Muscle of leg (tissue), 11 donors: ENCODE measurements around the gene CALHM3. TPM values are rescaled to one million over a fixed set of nuclear protein-coding genes. Genes with fewer than 3 reads are reported as not detected.
"Not testable (repeated sequence)": the region's sequence is repeated elsewhere in the genome, so short reads cannot be mapped to it uniquely, and the experiment has no call there.

ENCODE experiments used
- DNase-seq: peaks from one replicate; pipeline ENCODE4 v3.0.0; 2013
- H3K27ac ChIP-seq: one replicate; pipeline ENCODE4 v1.5.1; 2013; ENCODE audit warnings: mild to moderate bottlenecking, low read length, control low read depth
- H3K27me3 ChIP-seq: one replicate; pipeline ENCODE4 v1.6.1; 2013; ENCODE audit warnings: low read length; ENCODE audit not compliant: control insufficient read depth, insufficient read depth
- H3K36me3 ChIP-seq: one replicate; pipeline ENCODE4 v1.6.1; 2013; ENCODE audit warnings: low read length; ENCODE audit not compliant: control insufficient read depth, insufficient read depth
- H3K4me1 ChIP-seq: one replicate; pipeline ENCODE4 v1.6.1; 2013; ENCODE audit warnings: low read length; ENCODE audit not compliant: control insufficient read depth, insufficient read depth
- H3K4me3 ChIP-seq: one replicate; pipeline ENCODE4 v1.5.1; 2013; ENCODE audit warnings: low read length, control low read depth
- H3K9me3 ChIP-seq: replicated peaks from 2 replicates; pipeline ENCODE4 v1.6.1; 2013; ENCODE audit warnings: low read depth, low read length; ENCODE audit not compliant: control insufficient read depth
- WGBS: methylation state at CpG from one replicate; pipeline ENCODE4 v1.1.5; 2013; ENCODE audit warnings: missing lambda C conversion rate; ENCODE audit not compliant: insufficient coverage; 5-methylcytosine and 5-hydroxymethylcytosine counted together
- polyA plus RNA-seq, 8 donors: library from polyadenylated mRNA; unstranded; fragments of 120-200 nt; gene quantifications; one replicate each; pipeline versions ENCODE4 v1.2.1 to v1.2.3, GENCODE V29; 2013; ENCODE audit warnings: inconsistent platforms in 1 of 8, low replicate concordance in 1 of 8; ENCODE audit not compliant: insufficient read length in 8 of 8, insufficient read depth in 1 of 8
- total RNA-seq: library from RNA; stranded (reverse); fragments of 120-200 nt; gene quantifications from one replicate; pipeline ENCODE4 v1.2.4, GENCODE V29; 2013

CALHM3 gene
- total and polyA plus RNA-seq, 9 donors = 0.13 TPM; not detected in 8

DNA sequence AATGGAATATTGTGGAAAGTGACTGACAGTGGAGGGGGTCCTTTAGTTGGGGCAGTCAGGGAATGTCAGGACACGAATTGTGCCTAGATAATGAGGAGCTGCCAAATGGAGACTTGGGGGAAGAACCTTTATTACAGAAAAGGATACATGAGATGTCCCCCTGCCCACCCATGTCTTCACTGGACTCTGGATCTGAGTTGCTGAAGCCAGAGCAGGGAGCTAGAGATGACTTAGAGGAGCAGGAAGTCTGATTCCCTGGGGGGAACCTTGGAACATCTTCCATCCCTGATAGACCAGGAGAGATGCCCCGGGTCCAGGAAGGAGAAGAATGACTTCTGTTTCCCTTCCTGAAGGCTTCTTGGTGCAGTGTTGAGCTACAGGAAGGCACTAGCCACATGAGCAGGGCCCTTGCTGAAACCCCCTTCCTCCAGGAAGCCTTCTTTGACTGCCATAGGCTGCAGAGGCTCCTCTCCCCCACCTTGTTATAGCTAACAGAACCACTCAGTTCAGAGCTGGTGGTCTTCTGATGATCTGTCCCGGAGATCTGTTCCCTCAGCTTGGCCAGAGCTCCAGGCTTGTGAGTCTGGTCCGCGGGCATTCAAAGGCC, 13.7 kb upstream of the CALHM3 start:
- Histone ChIP-seq H3K36me3 (no peaks in the 10 kb centered on the region), H3K27ac (peak overlapping the region; percentile 65), H3K27me3 (peaks cover 30% of the 10 kb centered on the region), H3K9me3 (no peaks in the 10 kb centered on the region), H3K4me1 (peaks cover 38% of the 10 kb centered on the region), H3K4me3 (no peak overlapping the region)
- DNase-seq = peak; percentile 36
- WGBS = 48% methylated on average over 4 of the region's 5 CpGs

DNA sequence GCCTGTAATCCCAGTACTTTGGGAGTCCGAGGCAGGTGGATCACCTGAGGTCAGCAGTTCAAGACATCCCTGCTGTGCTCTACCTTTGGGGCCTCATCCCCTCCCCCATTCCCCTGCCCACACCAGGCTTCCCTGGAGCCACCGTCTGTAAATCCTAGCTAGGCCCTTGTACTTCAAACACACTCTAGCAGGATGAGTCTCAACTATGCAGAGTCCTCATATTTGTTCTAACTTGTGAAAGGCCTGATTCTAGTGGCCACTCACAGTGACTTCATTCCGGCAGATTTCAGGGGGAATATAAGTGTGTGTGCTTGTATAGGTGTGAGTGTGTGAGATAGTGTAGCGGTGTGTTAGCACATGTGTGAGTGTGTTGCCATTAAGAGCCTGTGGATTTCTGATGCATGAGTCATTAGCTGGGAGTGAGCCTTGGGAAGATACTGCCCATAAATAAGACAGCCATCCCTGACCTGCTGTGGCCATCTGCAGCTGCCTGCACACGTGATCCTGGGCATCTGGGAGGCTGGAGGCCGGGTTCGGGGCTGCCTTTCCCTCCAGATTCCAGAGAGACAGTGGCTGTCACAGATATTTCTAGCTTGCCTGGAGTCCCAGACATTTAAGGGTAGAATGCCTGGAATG, 12.8 kb upstream of the CALHM3 start:
- WGBS = 27% methylated on average over 7 of the region's 7 CpGs
- Histone ChIP-seq H3K4me1 (peaks cover 38% of the 10 kb centered on the region), H3K4me3 (no peak overlapping the region), H3K27ac (peak overlapping the region; percentile 65), H3K36me3 (no peaks in the 10 kb centered on the region), H3K27me3 (peaks cover 25% of the 10 kb centered on the region), H3K9me3 (no peaks in the 10 kb centered on the region)
- DNase-seq = peak; percentile 89

DNA sequence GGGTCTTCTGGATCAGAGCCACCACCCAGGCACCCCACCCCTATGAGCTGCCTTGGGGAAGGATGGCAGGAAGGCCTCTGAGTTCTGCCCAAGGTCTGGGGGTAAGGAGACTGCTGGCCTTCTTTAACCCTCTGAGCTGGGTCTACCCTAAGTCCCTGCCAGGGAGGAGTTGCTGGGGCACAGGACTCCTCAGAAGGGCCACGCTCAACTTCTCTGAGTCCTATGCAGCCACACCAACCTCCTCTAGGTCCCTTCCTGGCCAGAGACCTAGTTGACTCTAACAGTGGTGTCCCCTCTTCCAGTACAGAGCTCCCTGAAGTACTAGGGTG, 11.9 kb upstream of the CALHM3 start:
- Histone ChIP-seq H3K36me3 (no peaks in the 10 kb centered on the region), H3K4me3 (no peak overlapping the region), H3K27me3 (peaks cover 21% of the 10 kb centered on the region), H3K9me3 (no peaks in the 10 kb centered on the region), H3K27ac (no peak overlapping the region), H3K4me1 (peaks cover 38% of the 10 kb centered on the region)
- no peak for DNase-seq
- no CpG with 5 or more reads among the region's 1 CpG for WGBS

DNA sequence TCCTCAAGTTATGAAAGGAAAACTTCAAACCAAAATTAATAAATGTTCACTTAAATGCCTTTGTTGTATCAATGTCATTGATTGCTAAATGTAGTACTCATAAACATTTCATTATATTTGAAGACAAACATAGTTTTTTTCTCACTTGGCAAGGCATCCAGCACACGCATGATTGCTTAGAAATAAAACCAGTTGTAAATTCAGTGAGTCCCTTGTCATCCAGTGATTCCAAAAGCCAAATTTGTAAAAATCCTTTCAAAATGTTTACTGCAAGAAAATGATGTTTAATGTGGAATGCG, 8.3 kb upstream of the CALHM3 start:
- peaks cover 20% of the 10 kb centered on the region for H3K4me1 ChIP-seq
- peaks cover 3% of the 10 kb centered on the region for H3K27me3 ChIP-seq
- no peaks in the 10 kb centered on the region for H3K9me3 ChIP-seq
- H3K27ac ChIP-seq = no peak overlapping the region
- no peaks in the 10 kb centered on the region for H3K36me3 ChIP-seq
- H3K4me3 ChIP-seq = no peak overlapping the region
- WGBS = 70% methylated on average over 2 of the region's 2 CpGs
- DNase-seq = no peak

DNA sequence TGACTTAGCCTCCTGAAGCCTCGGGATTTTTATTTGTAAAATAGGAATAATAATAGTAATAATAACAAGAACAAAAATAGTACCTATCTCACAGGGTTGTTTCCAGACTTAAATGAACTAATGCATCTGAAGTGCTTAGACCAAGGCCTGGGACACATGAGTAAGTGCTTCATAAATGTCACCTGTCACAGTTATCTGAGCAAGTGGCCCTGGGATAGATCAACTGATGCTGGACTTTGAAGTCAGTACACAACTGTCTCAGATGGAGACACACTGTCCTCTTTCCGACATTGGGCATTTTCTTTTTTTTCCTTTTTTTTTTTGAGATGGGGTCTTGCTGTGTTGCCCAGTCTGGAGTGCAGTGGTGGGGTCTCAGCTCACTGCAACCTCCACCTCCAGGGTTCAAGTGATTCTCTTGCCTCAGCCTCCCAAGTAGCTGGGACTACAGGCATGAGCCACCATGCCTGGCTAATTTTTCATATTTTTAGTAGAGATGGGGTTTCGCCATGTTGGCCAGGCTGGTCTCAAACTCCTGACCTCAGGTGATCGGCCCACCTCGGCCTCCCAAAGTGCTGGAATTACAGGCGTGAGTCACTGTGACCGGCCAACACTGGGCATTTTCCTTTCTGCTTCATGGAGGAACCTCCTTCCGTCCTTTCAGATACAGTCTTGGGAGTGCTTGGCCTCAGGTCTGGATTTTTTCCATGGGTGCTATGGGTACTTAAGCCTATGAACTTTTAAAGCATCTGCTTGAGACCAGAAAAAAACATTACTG, 7.8 kb upstream of the CALHM3 start:
- not testable (repeated sequence) for DNase-seq, H3K9me3 ChIP-seq, H3K27ac ChIP-seq, H3K27me3 ChIP-seq, H3K4me3 ChIP-seq, H3K36me3 ChIP-seq
- peaks cover 15% of the 10 kb centered on the region for H3K4me1 ChIP-seq
- WGBS = 88% methylated on average over 2 of the region's 8 CpGs

DNA sequence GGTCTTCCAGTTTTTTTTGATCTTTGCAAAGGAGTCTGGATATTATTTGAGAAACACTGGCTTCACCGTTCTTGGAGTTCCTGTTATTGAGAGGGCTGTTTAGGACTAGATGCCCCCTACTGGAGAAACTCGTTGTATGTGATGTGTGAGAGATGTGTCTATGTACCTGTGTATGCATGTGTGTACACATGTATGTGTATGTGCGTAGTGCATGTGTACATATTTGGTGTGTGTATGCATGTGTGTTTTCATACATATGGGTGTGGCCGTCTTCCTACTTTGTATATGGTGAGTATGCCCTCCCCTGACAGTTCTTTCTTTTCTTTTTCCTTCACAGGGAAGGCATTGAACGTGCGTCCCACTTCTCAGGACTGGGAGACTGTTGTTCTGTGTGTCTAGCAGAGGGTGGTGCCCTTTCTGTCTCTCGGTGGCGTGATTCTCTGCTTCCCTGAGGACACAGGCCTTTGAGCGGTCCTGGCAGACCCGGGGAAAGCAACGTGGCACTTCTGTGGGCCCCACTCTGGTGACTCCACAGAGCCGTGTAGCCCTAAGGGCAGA, 3.0 kb upstream of the CALHM3 start:
- H3K9me3 ChIP-seq = no peaks in the 10 kb centered on the region
- H3K27me3 ChIP-seq = peaks cover 3% of the 10 kb centered on the region
- no peak overlapping the region for H3K4me3 ChIP-seq
- peak; percentile 75 for DNase-seq
- H3K27ac ChIP-seq = no peak overlapping the region
- H3K36me3 ChIP-seq = no peaks in the 10 kb centered on the region
- 39% methylated on average over 5 of the region's 12 CpGs for WGBS
- peaks cover 5% of the 10 kb centered on the region for H3K4me1 ChIP-seq

DNA sequence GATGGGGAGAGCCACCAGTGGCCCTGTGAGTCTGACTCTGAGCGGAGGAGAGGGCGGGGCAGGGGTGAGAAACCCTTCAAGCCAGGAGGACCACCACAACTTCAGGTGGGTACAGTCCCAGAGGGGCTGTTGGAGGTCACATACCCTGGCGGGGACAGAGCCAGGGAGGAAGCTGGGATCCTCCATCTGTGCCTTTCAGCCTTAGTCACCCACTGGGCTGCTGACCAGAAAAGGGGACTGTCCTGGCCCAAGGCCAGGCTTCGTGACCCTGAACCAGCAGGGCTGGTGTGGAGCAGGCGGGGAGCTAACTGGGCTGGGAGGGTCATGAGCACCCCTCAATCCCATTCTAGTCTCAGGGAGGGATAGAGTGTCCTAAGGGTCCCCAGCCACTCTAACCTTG, 1.5 kb upstream of the CALHM3 start:
- Histone ChIP-seq H3K9me3 (no peaks in the 10 kb centered on the region), H3K4me1 (peaks cover 5% of the 10 kb centered on the region), H3K27ac (no peak overlapping the region), H3K36me3 (no peaks in the 10 kb centered on the region), H3K27me3 (peaks cover 3% of the 10 kb centered on the region), H3K4me3 (no peak overlapping the region)
- DNase-seq = no peak
- WGBS = 89% methylated on average over 3 of the region's 5 CpGs

DNA sequence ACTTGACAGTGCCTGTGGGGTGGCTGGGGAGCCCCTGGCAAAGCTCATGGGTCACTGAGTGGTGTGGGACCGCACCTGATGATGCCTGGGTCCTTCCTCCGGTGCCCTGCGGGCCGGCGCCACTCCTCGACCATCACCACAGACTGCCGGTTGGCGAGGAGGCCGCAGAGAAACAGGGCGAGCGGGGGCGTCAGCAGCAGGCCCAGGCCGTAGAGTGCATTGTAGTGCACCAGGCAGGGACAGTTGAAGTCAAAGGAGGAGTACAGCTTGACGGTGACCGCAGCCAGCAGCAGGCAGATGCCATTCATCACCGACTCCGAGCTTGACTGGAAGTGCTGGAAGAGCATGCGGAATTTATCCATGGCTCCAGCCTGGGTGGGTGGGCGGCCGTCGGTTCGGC, 369 bp downstream of the CALHM3 start:
- Histone ChIP-seq H3K27ac (no peak overlapping the region), H3K4me3 (no peak overlapping the region), H3K9me3 (no peaks in the 10 kb centered on the region), H3K27me3 (no peaks in the 10 kb centered on the region), H3K36me3 (no peaks in the 10 kb centered on the region), H3K4me1 (peaks cover 5% of the 10 kb centered on the region)
- no peak for DNase-seq
- WGBS = 71% methylated on average over 19 of the region's 22 CpGs

DNA sequence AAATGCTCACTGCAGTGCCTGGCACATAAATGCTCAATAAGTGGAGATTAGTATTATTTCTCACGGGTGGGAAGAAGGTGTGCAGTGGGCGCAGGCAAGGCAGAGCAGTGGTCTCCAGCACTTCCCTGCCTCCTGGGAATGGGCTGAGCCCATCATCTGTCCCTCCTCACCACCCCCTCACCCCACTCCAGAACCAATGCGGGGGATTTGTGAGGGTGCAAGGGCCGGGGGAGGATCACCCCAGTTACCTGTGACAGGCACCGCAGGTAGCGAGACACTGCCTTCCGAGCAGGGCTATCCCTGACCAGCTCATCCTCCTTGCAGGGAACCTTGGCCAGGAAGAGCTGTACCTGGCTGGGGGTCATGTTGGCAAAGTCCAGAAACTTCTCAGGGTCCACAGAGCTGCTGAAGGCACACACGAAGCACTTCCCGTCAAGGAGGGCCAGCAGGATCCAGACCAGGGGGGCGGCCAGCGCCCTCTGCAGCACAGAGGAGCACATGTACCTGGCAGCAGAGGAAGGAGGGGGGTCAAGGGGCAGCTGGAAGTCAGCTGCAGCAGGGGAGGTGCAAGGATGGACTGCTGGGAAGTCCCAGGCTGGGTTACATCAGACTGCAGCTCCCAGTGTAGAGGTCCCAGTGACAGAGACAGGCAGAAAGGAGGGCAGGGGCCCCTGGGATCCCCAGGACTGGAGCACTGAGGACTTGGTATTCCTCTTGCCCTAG, 2.8 kb downstream of the CALHM3 start:
- DNase-seq = no peak
- Histone ChIP-seq H3K9me3 (no peaks in the 10 kb centered on the region), H3K4me3 (no peak overlapping the region), H3K36me3 (no peaks in the 10 kb centered on the region), H3K4me1 (peaks cover 8% of the 10 kb centered on the region), H3K27ac (no peak overlapping the region), H3K27me3 (peaks cover 2% of the 10 kb centered on the region)
- 48% methylated on average over 8 of the region's 11 CpGs for WGBS

DNA sequence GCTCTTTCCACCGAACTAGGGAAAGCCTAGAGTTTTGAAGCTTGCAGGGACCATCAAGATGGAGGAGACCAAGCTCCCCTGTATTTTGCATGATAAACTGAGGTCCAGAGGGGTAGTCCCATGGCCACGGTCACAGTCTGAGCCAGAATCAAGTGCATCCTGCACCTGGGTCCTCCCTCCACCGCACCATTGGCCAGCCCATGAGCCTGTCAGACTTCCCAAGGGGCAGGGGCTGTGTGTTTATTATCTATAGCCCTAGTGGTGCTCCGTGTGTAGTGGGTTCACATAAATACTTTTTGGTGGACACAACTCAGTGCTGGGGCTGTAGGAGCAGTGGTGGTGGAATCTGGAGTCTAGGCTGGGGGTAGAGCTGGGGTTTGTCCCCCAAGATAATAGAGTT, 3.6 kb downstream of the CALHM3 start:
- H3K27ac ChIP-seq = no peak overlapping the region
- H3K4me1 ChIP-seq = peaks cover 11% of the 10 kb centered on the region
- 100% methylated on average over 1 of the region's 4 CpGs for WGBS
- no peak for DNase-seq
- peaks cover 2% of the 10 kb centered on the region for H3K27me3 ChIP-seq
- H3K9me3 ChIP-seq = no peaks in the 10 kb centered on the region
- H3K36me3 ChIP-seq = no peaks in the 10 kb centered on the region
- H3K4me3 ChIP-seq = no peak overlapping the region
